Superior temporal gyrus (tissue), 1 donor: ENCODE results near the gene TMEM255A.
A peak's percentile ranks its signal among the peaks of the same experiment; 100 is the strongest.

ENCODE experiments used
- DNase-seq: peaks from one replicate; pipeline ENCODE4 v3.0.0-alpha.2; 2016; ENCODE audit errors: extremely low spot score

TMEM255A gene

GRCh38 chrX:120269373-120270035 is 41.8 kb downstream of the TMEM255A start:
- no peak for DNase-seq

- no peak for DNase-seq
These were observed 46.9 kb downstream of the TMEM255A start for GRCh38 chrX:120264341-120264740.

DNA sequence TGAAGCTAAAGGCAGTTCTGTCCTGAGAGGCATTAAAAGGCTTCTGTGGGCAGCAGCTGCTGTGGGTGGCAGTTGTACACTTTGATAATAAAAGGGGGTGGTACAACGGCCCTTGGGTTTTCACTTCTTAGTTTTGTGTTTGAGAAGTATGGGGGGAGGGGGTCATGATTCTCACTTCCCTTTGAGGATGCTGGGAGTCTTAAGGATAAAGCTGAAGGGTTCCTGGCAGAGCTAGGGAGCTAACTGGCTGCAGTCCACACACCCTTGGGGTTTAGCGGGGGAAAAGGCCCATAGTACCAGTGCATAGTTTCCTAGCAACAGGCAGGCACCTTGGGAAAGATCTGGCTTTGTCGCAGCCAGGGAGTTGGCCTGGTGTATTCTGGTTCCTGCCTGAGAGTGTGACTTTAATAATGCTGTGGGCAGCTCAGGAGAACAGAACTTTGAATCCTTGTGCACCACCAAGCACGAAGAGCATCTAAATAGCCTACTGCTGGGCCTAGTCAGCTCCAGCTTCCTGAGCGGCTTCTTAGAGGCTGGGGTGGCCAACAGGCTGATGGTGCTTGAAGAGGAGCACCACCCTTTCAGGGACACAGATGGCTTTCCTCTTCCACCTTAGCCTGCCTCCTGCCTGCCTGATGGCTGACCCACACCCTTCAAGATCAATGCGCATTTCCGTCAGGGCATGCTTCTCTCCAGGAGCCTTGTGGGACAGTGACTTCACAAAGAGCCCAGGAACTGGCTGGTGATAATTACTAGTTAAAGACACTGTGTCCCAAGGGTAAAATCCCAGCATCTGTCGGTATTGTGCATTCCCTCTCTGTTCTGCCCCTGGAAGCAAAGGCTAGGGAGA is 48.2 kb downstream of the TMEM255A start:
- no peak for DNase-seq

DNA sequence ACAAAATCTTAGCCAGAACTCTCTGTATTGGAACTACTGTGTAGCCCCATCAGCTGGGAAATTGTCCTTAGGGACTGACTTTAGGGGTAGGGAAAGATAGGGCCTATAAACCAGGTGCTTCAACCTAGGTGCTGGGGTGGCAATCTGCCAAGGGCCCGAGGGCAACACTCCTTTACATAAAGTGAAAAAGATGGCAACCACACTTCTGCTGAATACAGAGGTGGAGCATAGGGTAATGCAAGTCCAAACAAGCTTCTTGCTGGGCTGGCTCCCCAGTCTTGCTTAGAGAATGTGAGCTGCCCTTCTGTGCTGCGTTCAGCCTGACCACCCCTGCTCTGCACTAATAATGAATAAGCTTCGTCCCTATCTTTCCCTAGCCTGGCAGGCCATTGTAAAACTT is 50.9 kb downstream of the TMEM255A start:
- DNase-seq: no peak

- no peak for DNase-seq
These were observed 57.5 kb downstream of the TMEM255A start for GRCh38 chrX:120253784-120254183.

- DNase-seq: peak; percentile 30
These were observed 59.7 kb downstream of the TMEM255A start for GRCh38 chrX:120251471-120252011.

GRCh38 chrX:120250522-120251271 is 60.6 kb downstream of the TMEM255A start, which contains the start of gene ZBTB33:
Gene ZBTB33 (plus strand): TSS chrX:120250812. CDS start chrX:120253416, 2,604 bp downstream.
- peak; percentile 87 for DNase-seq

DNA sequence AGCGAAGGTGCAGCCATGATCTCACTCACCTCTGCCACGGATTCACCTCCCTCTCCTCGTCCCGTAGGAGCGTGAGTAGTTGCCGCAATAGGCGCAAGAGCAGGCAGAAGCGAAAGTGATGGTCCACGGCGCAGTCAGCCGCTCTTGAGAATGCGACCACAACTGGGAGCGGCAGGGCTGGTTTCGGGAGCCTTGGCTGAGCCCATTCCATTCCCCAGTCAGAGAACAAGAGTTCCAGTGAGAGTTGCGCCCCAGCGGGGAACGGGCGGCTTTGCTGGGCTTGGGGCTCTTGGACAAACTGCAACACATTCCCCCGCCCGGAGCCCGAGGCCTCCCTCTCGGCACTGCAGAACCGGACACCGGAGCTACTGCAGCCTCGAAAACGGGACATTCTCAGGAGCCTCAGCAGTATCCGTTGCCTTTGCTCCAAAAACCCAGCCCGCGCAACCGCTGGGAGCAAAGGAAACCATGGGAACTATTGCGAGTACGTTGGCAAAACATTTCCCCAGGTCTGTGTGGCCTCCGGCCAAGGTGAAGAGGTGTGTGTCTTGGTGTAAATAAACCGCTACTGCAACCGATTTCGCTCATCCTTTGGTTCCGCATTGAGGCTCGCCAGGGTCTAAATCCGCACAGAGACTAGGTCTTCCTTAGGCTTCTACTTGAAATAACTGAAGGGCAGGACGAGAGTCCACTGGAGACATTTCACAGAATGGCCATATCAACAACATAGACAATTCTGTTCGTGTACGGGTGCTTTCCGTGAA is 66.3 kb downstream of the TMEM255A start:
- DNase-seq: peak; percentile 75

DNA sequence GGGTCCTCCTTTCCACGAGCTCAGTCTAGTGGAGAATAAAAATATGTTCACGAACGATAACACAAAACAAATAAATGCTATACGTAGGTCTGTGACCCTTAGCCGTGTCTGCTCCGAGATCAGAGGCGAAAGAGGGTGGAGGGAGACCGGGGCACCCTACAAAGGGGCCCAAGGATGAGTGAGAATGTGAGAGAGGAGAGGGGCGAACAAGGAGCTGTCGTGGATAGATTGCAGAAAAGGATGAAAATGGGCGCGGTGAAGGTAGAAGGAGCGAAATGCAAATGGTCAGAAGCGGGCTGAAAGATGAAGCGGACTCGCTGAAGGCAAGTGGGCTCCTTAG is 66.9 kb downstream of the TMEM255A start:
- no peak for DNase-seq

DNA sequence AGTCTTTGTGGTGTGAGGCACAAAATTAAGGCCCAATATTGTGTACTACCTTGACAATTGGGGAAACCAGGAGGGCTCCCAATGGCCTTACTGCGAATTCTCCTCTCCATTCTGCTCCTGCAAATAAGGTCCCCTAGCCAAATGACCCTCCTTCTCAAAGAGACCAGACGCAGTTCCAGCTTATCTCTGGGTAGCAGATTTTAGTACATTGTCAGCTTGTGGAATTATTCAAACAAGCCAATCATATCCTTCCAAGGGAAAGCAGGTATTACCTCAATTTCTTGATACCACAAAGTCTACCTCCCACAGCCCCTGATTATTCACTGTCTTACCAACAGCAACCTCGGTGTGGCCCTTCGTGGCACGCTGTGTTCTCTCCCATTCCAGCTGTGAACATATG is 68.4 kb downstream of the TMEM255A start:
- no peak for DNase-seq

- DNase-seq: no peak
These were observed 72.3 kb downstream of the TMEM255A start for GRCh38 chrX:120238933-120239332.

- no peak for DNase-seq
These were observed 74.4 kb downstream of the TMEM255A start for GRCh38 chrX:120236687-120237479.

GRCh38 chrX:120235284-120235683 is 76.0 kb downstream of the TMEM255A start:
- no peak for DNase-seq

GRCh38 chrX:120228187-120228908 is 82.9 kb downstream of the TMEM255A start:
- no peak for DNase-seq

GRCh38 chrX:120224388-120224787 is 86.9 kb downstream of the TMEM255A start:
- no peak for DNase-seq

- DNase-seq: no peak
These were observed 87.9 kb downstream of the TMEM255A start for GRCh38 chrX:120223374-120223773.

DNA sequence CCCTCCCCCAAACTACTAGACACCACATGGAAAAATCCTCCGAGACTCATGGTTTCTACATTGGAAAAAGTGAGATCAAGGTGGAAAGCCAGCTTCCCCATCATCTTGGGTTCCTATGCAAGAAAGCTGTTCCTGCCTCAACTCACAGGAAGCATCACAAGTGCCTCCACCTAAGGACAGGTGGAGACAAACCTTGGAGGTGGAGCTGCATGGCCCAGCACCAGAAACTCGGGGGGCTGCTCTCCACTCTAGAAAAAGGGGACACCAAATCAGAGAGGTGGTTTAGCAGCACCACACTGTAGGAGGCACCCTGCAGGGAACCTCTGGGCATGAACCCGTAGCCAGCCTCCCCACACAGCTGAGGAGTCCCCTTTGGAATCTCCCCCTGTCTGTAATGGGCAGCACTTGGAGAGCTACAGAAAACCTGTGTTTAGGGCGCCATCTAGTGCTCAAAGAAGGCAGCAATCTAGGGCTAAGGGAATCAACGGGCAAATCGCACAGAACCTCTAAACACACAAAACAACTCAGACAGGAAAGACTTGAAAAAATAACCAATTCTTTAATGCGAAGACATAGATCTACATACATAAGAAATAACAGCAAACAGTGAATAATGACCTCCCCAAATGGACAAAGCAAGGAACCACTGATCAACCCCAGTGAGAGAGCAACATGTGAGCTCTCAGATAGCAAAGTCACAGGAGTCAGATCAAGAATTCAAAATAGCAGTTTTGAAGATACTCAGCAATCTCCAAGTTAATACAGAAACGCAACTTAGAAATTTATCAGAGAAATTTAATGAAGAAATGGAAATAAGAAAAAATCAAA is 97.6 kb downstream of the TMEM255A start:
- peak; percentile 73 for DNase-seq
